Neural progenitor cell (in vitro differentiated cells): ENCODE results near the gene DPF3.

Experiments
- CTCF ChIP-seq: fragments of 200-600 bp; sonication (generic); IDR thresholded peaks from 2 replicates; pipeline ENCODE4 v1.5.1; 2017; ENCODE audit warnings: antibody characterized with exemption, mild to moderate bottlenecking
- EZH2phosphoT487 ChIP-seq: fragments of 200-600 bp; sonication (generic); IDR thresholded peaks from 2 replicates; pipeline ENCODE4 v1.6.1; 2017; ENCODE audit warnings: antibody characterized with exemption

- TF ChIP-seq CTCF = no peak
- no peak for TF ChIP-seq EZH2phosphoT487
These were observed 9.1 kb upstream of the DPF3 start for GRCh38 chr14:72902801-72903530.
